HCT116 (cell line): ENCODE data around the gene ARID3A. TPM values are rescaled to one million over a fixed set of nuclear protein-coding genes. Genes with fewer than 3 reads are reported as not detected.

ENCODE experiments used
- ATAC-seq: fragments of 200-7000 bp; cut with Tn5 transposase; 2 replicates; pipeline ENCODE4 v1.9.1; 2020; ENCODE audit warnings: mild to moderate bottlenecking, moderate library complexity
- BruUV-seq: library from RNA; stranded (reverse); fragments of 400-500 nt; replicated peaks from 2 replicates; lab custom pipeline; 2021; lab: Mats Ljungman, UMichigan
- CTCF ChIA-PET: fragments of 300-600 bp; sonication (Branson Sonifier 250); formaldehyde crosslinking; loops from one replicate; lab custom pipeline; 2021; ENCODE audit warnings: antibody characterized with exemption; lab: Charles Lee
- POLR2A ChIA-PET: fragments of 300-600, 350-600 bp; sonication (Branson Sonifier 250); formaldehyde crosslinking; loops from one replicate; lab custom pipeline; 2021; ENCODE audit warnings: antibody characterized with exemption; lab: Charles Lee
- RAD21 ChIA-PET, 2 experiments: fragments of 300-600 bp; sonication (Branson Sonifier 250); formaldehyde crosslinking; loops; one replicate each; lab custom pipeline; 2023; ENCODE audit warnings: low total read pairs in 2 of 2; ENCODE audit not compliant: uncharacterized antibody in 2 of 2, unreplicated experiment in 2 of 2, low non-redundant PET in 1 of 2; lab: Charles Lee
- DNase-seq: peaks from one replicate; pipeline ENCODE4 v3.0.0-alpha.2; 2010; ENCODE audit warnings: low read depth, low spot score
- H2AFZ ChIP-seq: fragments of 200-600 bp; shearing (Covaris generic), sonication (generic); 2 replicates; pipeline ENCODE4 v1.6.1; 2017; ENCODE audit warnings: low read depth, mixed run types, mixed read lengths, antibody characterized with exemption, low read length; ENCODE audit not compliant: poor library complexity, severe bottlenecking
- H3K27ac ChIP-seq: 2 replicates; pipeline ENCODE4 v1.5.1; 2012; ENCODE audit warnings: low read depth, low read length
- H3K27me3 ChIP-seq: fragments of 200-600 bp; sonication (generic); 2 replicates; pipeline ENCODE4 v1.6.1; 2016; ENCODE audit warnings: mixed run types, low read length, mixed read lengths; ENCODE audit not compliant: insufficient read depth
- H3K36me3 ChIP-seq, 2 experiments: fragments of 200-500 bp in 1 of 2; fragments of 200-600 bp in 1 of 2; sonication (Bioruptor generic) in 1 of 2; sonication (generic) in 1 of 2; 2 replicates each; pipeline versions ENCODE4 v1.5.1 to v1.6.1; 2014 to 2016; ENCODE audit warnings: low read length in 2 of 2, inconsistent platforms in 1 of 2, mixed read lengths in 1 of 2, mixed run types in 1 of 2; ENCODE audit not compliant: insufficient read depth in 2 of 2, control insufficient read depth in 1 of 2
- H3K4me1 ChIP-seq, 2 experiments: fragments of 200-600 bp in 1 of 2; sonication (generic) in 1 of 2; 2 replicates each; pipeline versions ENCODE4 v1.5.1 to v1.6.1; 2012 to 2017; ENCODE audit warnings: low read length in 2 of 2, inconsistent platforms in 1 of 2, mild to moderate bottlenecking in 1 of 2, mixed read lengths in 1 of 2, mixed run types in 1 of 2, moderate library complexity in 1 of 2; ENCODE audit not compliant: insufficient read depth in 2 of 2, control insufficient read depth in 1 of 2
- H3K4me2 ChIP-seq: fragments of 200-600 bp; sonication (generic); 2 replicates; pipeline ENCODE4 v1.6.1; 2017; ENCODE audit warnings: mixed run types, low read length, mixed read lengths
- H3K4me3 ChIP-seq, 2 experiments: fragments of 200-600 bp in 1 of 2; sonication (generic) in 1 of 2; replicated peaks in 1 of 2; 2 replicates each; pipeline ENCODE4 v1.5.1; 2011 to 2016; ENCODE audit warnings: low read length in 2 of 2, control low read depth in 1 of 2, low read depth in 1 of 2, mild to moderate bottlenecking in 1 of 2, mixed read lengths in 1 of 2, mixed run types in 1 of 2
- H3K79me2 ChIP-seq: fragments of 200-600 bp; sonication (generic); 2 replicates; pipeline ENCODE4 v1.6.1; 2017; ENCODE audit warnings: mild to moderate bottlenecking, mixed run types, low read length, moderate library complexity, mixed read lengths; ENCODE audit not compliant: insufficient read depth
- H3K9ac ChIP-seq: fragments of 200-600 bp; sonication (generic); 2 replicates; pipeline ENCODE4 v1.6.1; 2016; ENCODE audit warnings: low read length, mixed read lengths
- H3K9me2 ChIP-seq: fragments of 200-600 bp; sonication (generic), shearing (Covaris generic); 2 replicates; pipeline ENCODE4 v1.6.1; 2017; ENCODE audit warnings: mixed run types, mild to moderate bottlenecking, moderate library complexity; ENCODE audit not compliant: insufficient read depth
- H3K9me3 ChIP-seq, 2 experiments: fragments of 200-500 bp in 1 of 2; fragments of 200-600 bp in 1 of 2; sonication (Bioruptor generic) in 1 of 2; sonication (generic) in 1 of 2; 2 replicates each; pipeline ENCODE4 v1.6.1; 2014 to 2017; ENCODE audit warnings: low read length in 2 of 2, mixed read lengths in 2 of 2, inconsistent platforms in 1 of 2, low read depth in 1 of 2, mild to moderate bottlenecking in 1 of 2, mixed run types in 1 of 2, moderate library complexity in 1 of 2; ENCODE audit not compliant: control insufficient read depth in 1 of 2, insufficient read depth in 1 of 2
- H4K20me1 ChIP-seq: fragments of 200-600 bp; sonication (generic), shearing (Covaris generic); 2 replicates; pipeline ENCODE4 v1.6.1; 2017; ENCODE audit warnings: mixed run types, mild to moderate bottlenecking, moderate library complexity; ENCODE audit not compliant: insufficient read depth
- CEBPB ChIP-seq: IDR thresholded peaks from 2 replicates; pipeline ENCODE4 v1.6.1; 2012; ENCODE audit warnings: low read depth
- EGR1 ChIP-seq: IDR thresholded peaks from 2 replicates; pipeline ENCODE4 v1.6.1; 2012; ENCODE audit warnings: low read depth
- ELF1 ChIP-seq: IDR thresholded peaks from 2 replicates; pipeline ENCODE4 v1.6.1; 2012; ENCODE audit warnings: low read depth, borderline replicate concordance
- EZH2 ChIP-seq: fragments of 200-600 bp; sonication (generic); IDR thresholded peaks from 2 replicates; pipeline ENCODE4 v1.6.1; 2017; ENCODE audit warnings: antibody characterized with exemption, mixed run types
- EZH2phosphoT487 ChIP-seq: fragments of 200-600 bp; IDR thresholded peaks from 2 replicates; pipeline ENCODE4 v1.6.1; 2018; ENCODE audit warnings: antibody characterized with exemption, borderline replicate concordance
- FOSL1 ChIP-seq: IDR thresholded peaks from 2 replicates; pipeline ENCODE4 v1.6.1; 2012; ENCODE audit warnings: low read depth
- JUND ChIP-seq: IDR thresholded peaks from 2 replicates; pipeline ENCODE4 v1.6.1; 2012
- POLR2A ChIP-seq: IDR thresholded peaks from 2 replicates; pipeline ENCODE4 v1.7.0; 2011; ENCODE audit warnings: borderline replicate concordance; ENCODE audit not compliant: insufficient read depth, insufficient read length; ENCODE audit errors: extremely low read depth
- POLR2AphosphoS5 ChIP-seq: IDR thresholded peaks from 2 replicates; pipeline ENCODE4 v1.6.1; 2011; ENCODE audit warnings: mild to moderate bottlenecking, low read depth, low read length, moderate library complexity
- RAD21 ChIP-seq: IDR thresholded peaks from 2 replicates; pipeline ENCODE4 v1.6.1; 2012; ENCODE audit warnings: low read depth, mild to moderate bottlenecking
- SIN3A ChIP-seq: IDR thresholded peaks from 2 replicates; pipeline ENCODE4 v1.6.1; 2012; ENCODE audit warnings: low read depth
- SP1 ChIP-seq: IDR thresholded peaks from 2 replicates; pipeline ENCODE4 v1.6.1; 2012; ENCODE audit warnings: low read depth
- SRF ChIP-seq: IDR thresholded peaks from 2 replicates; pipeline ENCODE4 v1.6.1; 2012; ENCODE audit warnings: low read depth
- TCF7L2 ChIP-seq: IDR thresholded peaks from 2 replicates; pipeline ENCODE4 v1.7.0; 2011; ENCODE audit warnings: borderline replicate concordance, inconsistent platforms; ENCODE audit not compliant: insufficient read depth, insufficient read length; ENCODE audit errors: extremely low read depth
- YY1 ChIP-seq: IDR thresholded peaks from 2 replicates; pipeline ENCODE4 v1.6.1; 2011; ENCODE audit warnings: low read length, low read depth, moderate library complexity, mild to moderate bottlenecking; ENCODE audit not compliant: insufficient replicate concordance; ENCODE audit errors: extremely low read depth
- ZFX ChIP-seq: fragments of 450-650 bp; IDR thresholded peaks from 2 replicates; pipeline ENCODE4 v1.6.1; 2017
- intact Hi-C: fragments of 100-400 bp; cut with micrococcal nuclease; formaldehyde crosslinking; loops from 2 replicates; pipeline ENCODE4 v1.10.0; 2022
- total RNA-seq: library from RNA; stranded (reverse); gene quantifications from one replicate; pipeline ENCODE4 v1.2.1, GENCODE V29; 2021; ENCODE audit not compliant: unreplicated experiment
- TF ChIP-seq, protein P1 (sequence below), 3 experiments: fragments of 200-600 bp in 1 of 3; sonication (generic) in 1 of 3; IDR thresholded peaks in 2 of 3; conservative IDR thresholded peaks in 1 of 3; 2 replicates each; pipeline ENCODE4 v1.5.1; 2012 to 2017; ENCODE audit warnings: low read depth in 2 of 3, low read length in 2 of 3, antibody characterized with exemption in 1 of 3, borderline replicate concordance in 1 of 3, control low read depth in 1 of 3, mild to moderate bottlenecking in 1 of 3, mixed read lengths in 1 of 3, mixed run types in 1 of 3, moderate library complexity in 1 of 3; ENCODE audit not compliant: insufficient read depth in 1 of 3
- TF ChIP-seq, protein P2 (sequence below): IDR thresholded peaks from 2 replicates; pipeline ENCODE4 v1.6.1; 2012

ARID3A gene
- total RNA-seq, 1 experiment from 2014 or later, result 21.8 TPM

DNA sequence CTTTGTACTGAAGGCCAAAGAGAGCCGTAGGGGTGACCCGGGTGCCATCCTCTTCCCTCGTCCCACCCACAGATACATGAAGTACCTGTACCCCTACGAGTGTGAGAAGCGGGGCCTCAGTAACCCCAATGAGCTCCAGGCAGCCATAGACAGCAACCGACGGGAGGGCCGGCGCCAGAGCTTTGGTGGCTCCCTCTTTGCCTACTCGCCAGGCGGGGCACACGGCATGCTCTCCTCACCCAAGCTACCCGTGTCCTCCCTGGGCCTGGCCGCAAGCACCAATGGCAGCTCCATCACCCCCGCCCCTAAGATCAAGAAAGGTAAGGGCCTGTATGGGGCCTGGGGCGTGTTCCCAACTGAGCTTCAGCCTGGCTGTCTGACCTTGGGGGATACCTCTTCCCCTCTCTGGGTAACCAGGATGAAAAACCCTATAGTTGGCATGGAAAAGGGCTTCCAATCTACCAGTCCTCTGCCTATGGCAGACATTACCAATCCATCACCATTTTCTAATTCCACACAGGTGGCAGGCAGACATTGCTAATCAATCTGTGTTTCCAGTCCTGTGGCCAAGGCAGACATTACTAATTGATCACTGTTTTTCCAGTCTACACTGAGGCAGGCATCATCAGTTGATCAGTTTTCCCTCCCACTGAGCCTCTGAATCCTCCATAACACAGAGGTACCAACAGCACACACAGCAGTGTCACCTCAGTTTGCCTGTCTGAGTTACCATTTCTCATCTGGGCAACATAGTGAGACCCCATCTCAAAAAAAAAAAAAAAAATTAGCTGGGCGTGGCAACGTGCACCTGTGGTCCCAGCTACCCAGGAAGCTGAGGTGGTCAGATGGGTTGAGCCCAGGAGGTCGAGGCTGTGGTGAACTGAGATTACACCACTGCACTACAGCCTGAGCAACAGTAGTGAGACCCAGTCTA, 39.2 kb downstream of the ARID3A start:
- DNase-seq (no peak), ATAC-seq (peak; percentile 23; the same call in 1 of the 2 replicates)
- ChIA-PET POLR2A (no interaction called here), CTCF (no interaction called here), RAD21 (no interaction called here)
- Histone ChIP-seq H3K4me2 (no peak overlapping the region), H3K27ac (no peak overlapping the region), H3K27me3 (no peaks in the 10 kb centered on the region), H3K4me3 (no peak overlapping the region), H3K9me2 (no peaks in the 10 kb centered on the region), H4K20me1 (no peaks in the 10 kb centered on the region), H3K4me1 (peaks cover 11 to 25% of the 10 kb centered on the region in 2 experiments), H3K9ac (no peak overlapping the region), H3K79me2 (no peaks in the 10 kb centered on the region), H3K9me3 (peaks cover 0 to 4% of the 10 kb centered on the region in 2 experiments; a peak in 1 of 4 replicates), H2AFZ (no peak overlapping the region), H3K36me3 (peaks cover 6 to 34% of the 10 kb centered on the region in 2 experiments)
- intact Hi-C loops, result no loop called here
- BruUV-seq, result no TSS peak
- TF ChIP-seq CEBPB (no peak), SIN3A (no peak), EZH2 (no peak), JUND (no peak), RAD21 (no peak), EZH2phosphoT487 (no peak), POLR2A (no peak), YY1 (peak; percentile 42), FOSL1 (no peak)

DNA sequence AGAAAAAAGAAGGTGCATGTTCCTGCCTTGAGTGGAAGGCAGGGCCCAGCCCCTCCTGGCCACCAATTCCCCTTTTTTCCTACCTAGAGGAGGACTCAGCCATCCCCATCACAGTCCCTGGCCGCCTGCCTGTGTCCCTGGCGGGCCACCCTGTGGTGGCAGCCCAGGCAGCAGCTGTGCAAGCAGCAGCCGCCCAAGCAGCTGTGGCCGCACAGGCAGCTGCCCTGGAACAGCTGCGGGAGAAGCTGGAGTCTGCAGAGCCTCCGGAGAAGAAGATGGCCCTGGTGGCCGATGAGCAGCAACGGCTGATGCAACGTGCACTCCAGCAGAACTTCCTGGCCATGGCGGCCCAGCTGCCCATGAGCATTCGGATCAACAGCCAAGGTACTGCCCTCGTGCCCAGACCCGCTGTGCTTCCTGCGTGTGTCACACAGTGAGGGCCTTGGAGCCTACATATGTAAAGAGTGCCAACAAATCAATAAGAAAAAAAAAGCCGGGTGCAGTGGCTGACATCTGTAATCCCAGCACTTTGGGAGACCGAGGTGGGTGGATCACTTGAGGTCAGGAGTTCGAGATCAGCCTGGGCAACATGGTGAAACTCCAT, 40.8 kb downstream of the ARID3A start:
- Histone ChIP-seq H2AFZ (no peak overlapping the region), H3K79me2 (no peaks in the 10 kb centered on the region), H3K4me2 (no peak overlapping the region), H3K4me1 (peaks cover 11 to 13% of the 10 kb centered on the region in 2 experiments), H3K9me2 (no peaks in the 10 kb centered on the region), H4K20me1 (no peaks in the 10 kb centered on the region), H3K36me3 (peaks cover 6 to 46% of the 10 kb centered on the region in 2 experiments), H3K27ac (no peak overlapping the region), H3K4me3 (no peak overlapping the region), H3K27me3 (no peaks in the 10 kb centered on the region), H3K9me3 (peaks cover 8 to 17% of the 10 kb centered on the region in 2 experiments; a peak in 3 of 4 replicates), H3K9ac (no peak overlapping the region)
- no TSS peak for BruUV-seq
- intact Hi-C loops, result no loop called here
- ATAC-seq, result no peak
- RAD21 ChIA-PET, result no interaction called here
- CTCF ChIA-PET, result no interaction called here
- POLR2A ChIA-PET, result no interaction called here
- DNase-seq, result no peak
- no peak for TF ChIP-seq CEBPB
- no peak for TF ChIP-seq TCF7L2
- no peak for TF ChIP-seq ZFX
- TF ChIP-seq JUND, result no peak
- TF ChIP-seq POLR2AphosphoS5, result no peak
- TF ChIP-seq SRF, result no peak
- TF ChIP-seq, protein P1, sequence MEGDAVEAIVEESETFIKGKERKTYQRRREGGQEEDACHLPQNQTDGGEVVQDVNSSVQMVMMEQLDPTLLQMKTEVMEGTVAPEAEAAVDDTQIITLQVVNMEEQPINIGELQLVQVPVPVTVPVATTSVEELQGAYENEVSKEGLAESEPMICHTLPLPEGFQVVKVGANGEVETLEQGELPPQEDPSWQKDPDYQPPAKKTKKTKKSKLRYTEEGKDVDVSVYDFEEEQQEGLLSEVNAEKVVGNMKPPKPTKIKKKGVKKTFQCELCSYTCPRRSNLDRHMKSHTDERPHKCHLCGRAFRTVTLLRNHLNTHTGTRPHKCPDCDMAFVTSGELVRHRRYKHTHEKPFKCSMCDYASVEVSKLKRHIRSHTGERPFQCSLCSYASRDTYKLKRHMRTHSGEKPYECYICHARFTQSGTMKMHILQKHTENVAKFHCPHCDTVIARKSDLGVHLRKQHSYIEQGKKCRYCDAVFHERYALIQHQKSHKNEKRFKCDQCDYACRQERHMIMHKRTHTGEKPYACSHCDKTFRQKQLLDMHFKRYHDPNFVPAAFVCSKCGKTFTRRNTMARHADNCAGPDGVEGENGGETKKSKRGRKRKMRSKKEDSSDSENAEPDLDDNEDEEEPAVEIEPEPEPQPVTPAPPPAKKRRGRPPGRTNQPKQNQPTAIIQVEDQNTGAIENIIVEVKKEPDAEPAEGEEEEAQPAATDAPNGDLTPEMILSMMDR (IDR thresholded peaks at IDR 0.05 in 2 of 3, conservative IDR thresholded peaks at IDR 0.05 in 1 of 3; ENCODE audit: borderline replicate concordance in 1 of 3, insufficient read depth in 1 of 3, low read depth in 2 of 3, low read length in 2 of 3), result no peak
- TF ChIP-seq YY1, result no peak
- no peak for TF ChIP-seq POLR2A
- TF ChIP-seq, protein P2, sequence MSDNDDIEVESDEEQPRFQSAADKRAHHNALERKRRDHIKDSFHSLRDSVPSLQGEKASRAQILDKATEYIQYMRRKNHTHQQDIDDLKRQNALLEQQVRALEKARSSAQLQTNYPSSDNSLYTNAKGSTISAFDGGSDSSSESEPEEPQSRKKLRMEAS, result no peak
- no peak for TF ChIP-seq EGR1
- TF ChIP-seq SP1, result no peak
- no peak for TF ChIP-seq ELF1
